Dendritic cell treated with granulocyte-macrophage colony-stimulating factor and Interleukin-4, amounts not matched to agents 40 ng/mL and 50 ng/mL, for 4 days (primary cell): ENCODE measurements around the gene TMED8.
A peak's percentile ranks its signal among the peaks of the same experiment; 100 is the strongest.

Source experiments
- H3K27ac Mint-ChIP-seq: one replicate; pipeline ENCODE4 v1.8.0; 2022; ENCODE audit warnings: mild to moderate bottlenecking, mixed read lengths
- H3K27me3 Mint-ChIP-seq: one replicate; pipeline ENCODE4 v1.8.0; 2022; ENCODE audit warnings: mild to moderate bottlenecking, mixed read lengths
- H3K36me3 Mint-ChIP-seq: one replicate; pipeline ENCODE4 v1.8.0; 2022; ENCODE audit warnings: low read depth, mixed read lengths
- H3K4me1 Mint-ChIP-seq: one replicate; pipeline ENCODE4 v1.8.0; 2022; ENCODE audit warnings: low read depth, mixed read lengths
- H3K4me3 Mint-ChIP-seq: one replicate; pipeline ENCODE4 v1.8.0; 2022; ENCODE audit warnings: mild to moderate bottlenecking, moderate library complexity, mixed read lengths
- H3K9me3 Mint-ChIP-seq: one replicate; pipeline ENCODE4 v1.8.0; 2022; ENCODE audit warnings: mixed read lengths
- intact Hi-C: fragments of 100-400 bp; cut with micrococcal nuclease; formaldehyde crosslinking; loops from one replicate; pipeline ENCODE4 v1.15.0; 2022

TMED8 gene

DNA sequence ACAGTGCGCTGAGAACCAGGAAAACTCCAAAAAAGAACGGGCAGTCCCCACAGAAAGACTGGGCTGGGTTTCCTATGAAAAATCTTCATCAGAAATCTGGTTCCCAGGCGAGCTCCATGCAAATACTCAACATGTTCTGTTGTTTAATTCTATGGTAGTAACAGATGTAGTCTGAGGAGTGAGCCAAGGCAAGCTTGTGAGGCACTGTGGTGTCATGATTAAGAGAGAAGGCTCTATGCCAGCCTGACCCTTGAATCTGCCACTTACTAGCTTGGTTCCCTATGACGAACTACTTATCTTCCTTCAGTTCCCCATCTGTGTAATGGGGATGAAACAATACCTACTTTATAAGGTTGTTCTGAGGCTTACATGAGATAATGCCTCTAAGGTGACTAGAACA lies 66.9 kb downstream of the TMED8 start:
- no peak overlapping the region for H3K4me3 Mint-ChIP-seq
- H3K4me1 Mint-ChIP-seq = peaks cover 23% of the 10 kb centered on the region
- H3K27ac Mint-ChIP-seq = no peak overlapping the region
- H3K9me3 Mint-ChIP-seq = no peaks in the 10 kb centered on the region
- H3K36me3 Mint-ChIP-seq = peaks cover 9% of the 10 kb centered on the region
- no peaks in the 10 kb centered on the region for H3K27me3 Mint-ChIP-seq
- intact Hi-C loops = no loop called here

DNA sequence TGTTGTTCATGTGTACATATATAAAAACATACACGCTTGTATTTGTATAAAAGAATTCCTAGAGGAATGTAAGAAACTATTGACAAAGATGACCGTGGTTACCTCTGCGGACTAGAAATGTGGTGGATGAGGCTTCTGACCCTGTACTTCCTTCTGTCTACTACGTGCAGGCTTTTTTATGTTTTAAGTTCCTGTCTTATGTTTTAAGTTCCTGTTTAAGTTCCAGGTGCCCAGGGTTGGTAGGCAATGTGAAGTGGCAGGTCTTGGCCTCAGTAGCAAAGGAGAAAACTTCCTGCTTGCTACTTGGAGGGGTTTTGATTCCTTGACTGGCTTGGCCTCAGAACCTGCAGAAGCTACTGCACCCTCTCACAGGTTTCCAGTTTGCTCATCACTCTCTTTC lies 67.8 kb downstream of the TMED8 start:
- Mint-ChIP-seq H3K4me1 (peaks cover 29% of the 10 kb centered on the region), H3K4me3 (no peak overlapping the region), H3K36me3 (peaks cover 16% of the 10 kb centered on the region), H3K27me3 (no peaks in the 10 kb centered on the region), H3K9me3 (no peaks in the 10 kb centered on the region), H3K27ac (no peak overlapping the region)
- intact Hi-C loops = no loop called here

- intact Hi-C loops = no loop called here
- no peak overlapping the region for H3K27ac Mint-ChIP-seq
- no peak overlapping the region for H3K4me3 Mint-ChIP-seq
- no peaks in the 10 kb centered on the region for H3K9me3 Mint-ChIP-seq
- H3K27me3 Mint-ChIP-seq = no peaks in the 10 kb centered on the region
- peaks cover 40% of the 10 kb centered on the region for H3K4me1 Mint-ChIP-seq
- H3K36me3 Mint-ChIP-seq = peaks cover 23% of the 10 kb centered on the region
Measured at GRCh38 chr14:77306851-77307496, 69.9 kb downstream of the TMED8 start.

GRCh38 chr14:77306416-77306815 lies 70.5 kb downstream of the TMED8 start:
- H3K27ac Mint-ChIP-seq = no peak overlapping the region
- peaks cover 36% of the 10 kb centered on the region for H3K4me1 Mint-ChIP-seq
- H3K9me3 Mint-ChIP-seq = no peaks in the 10 kb centered on the region
- H3K4me3 Mint-ChIP-seq = no peak overlapping the region
- H3K36me3 Mint-ChIP-seq = peaks cover 23% of the 10 kb centered on the region
- intact Hi-C loops = no loop called here
- no peaks in the 10 kb centered on the region for H3K27me3 Mint-ChIP-seq

DNA sequence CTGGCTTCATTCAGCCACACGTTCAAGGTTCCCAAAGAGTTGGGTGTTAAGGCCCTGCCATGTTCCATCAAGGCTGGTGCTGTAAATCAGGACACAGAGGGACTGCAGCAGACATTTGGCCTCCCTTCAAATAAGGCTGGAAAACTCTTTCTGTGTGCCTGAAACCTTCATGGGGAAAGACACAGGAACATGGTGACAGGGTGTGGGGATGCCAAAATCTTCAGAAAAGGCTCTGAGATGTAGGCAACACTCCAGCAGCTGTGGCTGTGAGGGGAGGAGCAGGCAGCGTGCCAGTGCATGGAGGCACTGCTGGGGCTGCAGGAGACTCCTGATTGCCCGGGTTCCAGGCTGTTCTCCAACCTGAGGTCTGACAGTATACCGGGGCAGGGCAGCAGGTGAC lies 71.2 kb downstream of the TMED8 start:
- intact Hi-C loops = no loop called here
- Mint-ChIP-seq H3K27ac (no peak overlapping the region), H3K4me3 (no peak overlapping the region), H3K4me1 (peaks cover 29% of the 10 kb centered on the region), H3K36me3 (peaks cover 23% of the 10 kb centered on the region), H3K9me3 (no peaks in the 10 kb centered on the region), H3K27me3 (no peaks in the 10 kb centered on the region)

DNA sequence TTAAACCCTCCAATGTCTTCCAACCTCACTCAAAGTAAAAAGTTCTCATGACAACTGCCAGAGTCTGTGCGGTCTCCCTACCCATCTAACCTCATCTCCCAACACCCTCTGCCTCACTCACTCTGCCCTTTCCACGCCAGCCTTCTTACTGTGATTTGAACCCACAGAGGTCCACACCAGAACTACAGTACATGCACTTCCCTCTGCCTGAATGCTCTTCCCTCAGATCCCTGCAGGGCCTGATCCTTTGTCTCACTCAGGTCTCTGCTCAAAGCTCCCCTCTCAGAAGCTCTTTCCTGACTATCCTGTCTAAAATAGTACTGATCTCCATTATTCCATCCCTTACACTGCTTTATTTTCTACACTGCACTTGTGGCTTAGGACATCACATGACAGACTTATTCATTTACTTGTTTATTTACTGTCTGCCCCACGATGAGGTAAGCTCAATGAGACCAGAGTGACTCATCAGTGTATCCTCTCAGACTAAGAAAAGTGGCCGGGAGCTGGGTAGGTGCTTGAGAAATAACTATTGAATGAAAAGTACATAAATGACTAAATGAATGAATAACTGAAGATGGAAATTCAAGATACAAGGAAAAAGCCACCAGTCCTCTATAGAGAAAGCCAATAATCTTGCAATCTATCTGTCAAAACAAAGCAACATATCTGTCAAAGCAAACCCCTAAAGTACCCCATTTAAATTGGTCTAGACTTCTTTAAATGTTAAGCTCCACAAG lies 73.3 kb downstream of the TMED8 start:
- no peak overlapping the region for H3K4me3 Mint-ChIP-seq
- peaks cover 26% of the 10 kb centered on the region for H3K36me3 Mint-ChIP-seq
- H3K9me3 Mint-ChIP-seq = no peaks in the 10 kb centered on the region
- intact Hi-C loops = no loop called here
- H3K27me3 Mint-ChIP-seq = no peaks in the 10 kb centered on the region
- H3K27ac Mint-ChIP-seq = no peak overlapping the region
- peaks cover 29% of the 10 kb centered on the region for H3K4me1 Mint-ChIP-seq

DNA sequence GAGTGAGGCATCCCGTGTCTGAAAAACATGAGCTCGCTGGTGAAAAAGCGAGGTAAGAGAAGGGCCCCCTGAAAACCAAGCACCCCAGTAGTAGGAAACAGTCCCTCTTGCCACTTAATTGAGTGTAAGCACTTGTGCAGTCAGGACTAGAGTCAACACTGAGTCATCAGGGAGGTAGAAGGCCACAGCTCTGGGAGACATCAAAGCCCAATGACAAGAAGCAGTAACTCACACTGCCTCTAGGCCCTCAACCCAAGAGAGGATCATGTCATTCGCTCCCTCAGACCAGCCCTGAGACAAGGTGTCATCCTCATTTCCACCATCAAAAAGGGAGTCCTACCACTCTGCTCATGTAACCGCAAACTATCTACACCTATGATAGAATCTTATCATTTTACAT lies 74.0 kb downstream of the TMED8 start:
- no peaks in the 10 kb centered on the region for H3K27me3 Mint-ChIP-seq
- H3K27ac Mint-ChIP-seq = no peak overlapping the region
- intact Hi-C loops = no loop called here
- H3K9me3 Mint-ChIP-seq = no peaks in the 10 kb centered on the region
- peaks cover 28% of the 10 kb centered on the region for H3K4me1 Mint-ChIP-seq
- peaks cover 33% of the 10 kb centered on the region for H3K36me3 Mint-ChIP-seq
- no peak overlapping the region for H3K4me3 Mint-ChIP-seq

- Mint-ChIP-seq H3K4me3 (no peak overlapping the region), H3K27me3 (no peaks in the 10 kb centered on the region), H3K36me3 (peaks cover 49% of the 10 kb centered on the region), H3K27ac (no peak overlapping the region), H3K9me3 (no peaks in the 10 kb centered on the region), H3K4me1 (peaks cover 28% of the 10 kb centered on the region)
- intact Hi-C loops = loop anchor here (2.0 kb wide), 1 partner anchor 16 kb away; no protein-coding TSS in a partner anchor
Measured at GRCh38 chr14:77301103-77301502, 75.8 kb downstream of the TMED8 start.

GRCh38 chr14:77299771-77300170 lies 77.1 kb downstream of the TMED8 start:
- no peaks in the 10 kb centered on the region for H3K27me3 Mint-ChIP-seq
- intact Hi-C loops = loop anchor here (2.0 kb wide), 2 partner anchors 17 to 251 kb away; no protein-coding TSS in a partner anchor

GRCh38 chr14:77296906-77297305 lies 80.0 kb downstream of the TMED8 start:
- no peak overlapping the region for H3K27ac Mint-ChIP-seq
- no peak overlapping the region for H3K4me3 Mint-ChIP-seq
- no peaks in the 10 kb centered on the region for H3K27me3 Mint-ChIP-seq
- peaks cover 43% of the 10 kb centered on the region for H3K36me3 Mint-ChIP-seq
- H3K4me1 Mint-ChIP-seq = peaks cover 11% of the 10 kb centered on the region
- intact Hi-C loops = no loop called here
- H3K9me3 Mint-ChIP-seq = no peaks in the 10 kb centered on the region

More at GRCh38 chr14:77299771-77300170, 77.1 kb downstream of the TMED8 start:
- Mint-ChIP-seq H3K4me1 (peaks cover 28% of the 10 kb centered on the region), H3K36me3 (peaks cover 52% of the 10 kb centered on the region), H3K4me3 (no peak overlapping the region), H3K27ac (peak overlapping the region; percentile 24), H3K9me3 (no peaks in the 10 kb centered on the region)

GRCh38 chr14:77296155-77296554 lies 80.7 kb downstream of the TMED8 start:
- no peaks in the 10 kb centered on the region for H3K27me3 Mint-ChIP-seq
- H3K4me1 Mint-ChIP-seq = peaks cover 11% of the 10 kb centered on the region
- H3K36me3 Mint-ChIP-seq = peaks cover 43% of the 10 kb centered on the region
- no peak overlapping the region for H3K27ac Mint-ChIP-seq
- no peak overlapping the region for H3K4me3 Mint-ChIP-seq
- intact Hi-C loops = no loop called here
- H3K9me3 Mint-ChIP-seq = no peaks in the 10 kb centered on the region

DNA sequence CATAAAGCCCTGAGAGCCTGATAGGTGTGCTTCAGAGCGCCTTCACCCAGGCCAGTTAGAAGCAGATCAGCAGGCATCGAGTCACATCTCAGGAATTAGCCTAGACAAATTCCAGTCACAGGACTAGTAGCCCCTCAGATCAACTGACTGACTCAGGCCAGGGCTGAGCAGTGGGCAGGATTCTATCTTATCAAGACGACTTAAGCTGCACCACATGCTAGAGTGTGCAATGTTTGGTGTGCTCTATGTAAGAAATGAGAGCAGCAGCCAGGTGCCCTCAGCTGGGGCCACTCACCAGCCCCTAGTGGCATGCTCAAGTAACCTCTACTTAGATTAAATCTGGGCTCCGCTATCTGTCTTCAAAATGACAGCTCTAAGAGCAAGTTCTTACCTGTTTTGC lies 86.2 kb downstream of the TMED8 start:
- H3K36me3 Mint-ChIP-seq = peaks cover 42% of the 10 kb centered on the region
- H3K27ac Mint-ChIP-seq = no peak overlapping the region
- H3K27me3 Mint-ChIP-seq = no peaks in the 10 kb centered on the region
- peaks cover 8% of the 10 kb centered on the region for H3K4me1 Mint-ChIP-seq
- intact Hi-C loops = no loop called here
- H3K9me3 Mint-ChIP-seq = no peaks in the 10 kb centered on the region
- no peak overlapping the region for H3K4me3 Mint-ChIP-seq

GRCh38 chr14:77286576-77286975 lies 90.3 kb downstream of the TMED8 start:
- Mint-ChIP-seq H3K4me1 (peaks cover 8% of the 10 kb centered on the region), H3K27me3 (no peaks in the 10 kb centered on the region), H3K27ac (no peak overlapping the region), H3K4me3 (no peak overlapping the region), H3K36me3 (peaks cover 55% of the 10 kb centered on the region), H3K9me3 (no peaks in the 10 kb centered on the region)
- intact Hi-C loops = no loop called here
